Calu3 (cell line): ENCODE results near the gene OR4F15. TPM values are rescaled to one million over a fixed set of nuclear protein-coding genes. Genes with fewer than 3 reads are reported as not detected.

ENCODE experiments used
- BruUV-seq: library from RNA; stranded (reverse); fragments of 400-500 nt; replicated peaks from 2 replicates; lab custom pipeline; 2021; lab: Mats Ljungman, UMichigan
- CTCF ChIA-PET: fragments of 300-600 bp; sonication (Branson Sonifier 250); formaldehyde crosslinking; loops from one replicate; lab custom pipeline; 2022; ENCODE audit warnings: antibody characterized with exemption; lab: Charles Lee
- DNase-seq: peaks from one replicate; pipeline ENCODE4 v3.0.0; 2022
- H3K27ac Mint-ChIP-seq: one replicate; pipeline ENCODE4 v1.8.0; 2022; ENCODE audit warnings: mixed read lengths; ENCODE audit not compliant: unreplicated experiment
- H3K27me3 Mint-ChIP-seq: one replicate; pipeline ENCODE4 v1.8.0; 2022; ENCODE audit warnings: mixed read lengths; ENCODE audit not compliant: unreplicated experiment
- H3K36me3 Mint-ChIP-seq: one replicate; pipeline ENCODE4 v1.8.0; 2022; ENCODE audit warnings: mild to moderate bottlenecking, moderate library complexity, mixed read lengths; ENCODE audit not compliant: insufficient read depth, unreplicated experiment
- H3K4me1 Mint-ChIP-seq: one replicate; pipeline ENCODE4 v1.8.0; 2022; ENCODE audit warnings: mild to moderate bottlenecking, low read depth, mixed read lengths; ENCODE audit not compliant: unreplicated experiment
- H3K4me3 Mint-ChIP-seq: one replicate; pipeline ENCODE4 v1.8.0; 2022; ENCODE audit warnings: mild to moderate bottlenecking, low read depth, moderate library complexity, mixed read lengths; ENCODE audit not compliant: unreplicated experiment
- H3K9me3 Mint-ChIP-seq: one replicate; pipeline ENCODE4 v1.8.0; 2022; ENCODE audit warnings: low read depth, mixed read lengths; ENCODE audit not compliant: unreplicated experiment
- CTCF ChIP-seq: fragments of 200-600 bp; IDR thresholded peaks from one replicate; pipeline ENCODE4 v1.8.0; 2022; ENCODE audit warnings: antibody characterized with exemption; ENCODE audit not compliant: unreplicated experiment
- intact Hi-C: fragments of 100-400 bp; cut with micrococcal nuclease; formaldehyde crosslinking; loops from one replicate; pipeline ENCODE4 v1.10.0; 2022; ENCODE audit not compliant: unreplicated experiment
- total RNA-seq: library from RNA; stranded (reverse); gene quantifications from 2 replicates; pipeline ENCODE4 v1.2.3, GENCODE V29; 2022

Gene OR4F15
- total RNA-seq, 1 experiment from 2014 or later: not detected

GRCh38 chr15:101795455-101795854 lies 16.5 kb upstream of the OR4F15 start:
- no peak for DNase-seq
- Mint-ChIP-seq H3K27ac (no peak overlapping the region), H3K4me1 (no peaks in the 10 kb centered on the region), H3K27me3 (peaks cover 38% of the 10 kb centered on the region), H3K9me3 (no peaks in the 10 kb centered on the region), H3K36me3 (no peaks in the 10 kb centered on the region), H3K4me3 (no peak overlapping the region)
- no TSS peak for BruUV-seq
- CTCF ChIA-PET: interaction anchor here (0.6 kb wide), 1 partner anchor 156 kb away, joined by 3 read pairs; no protein-coding TSS in a partner anchor
- intact Hi-C loops: no loop called here
- TF ChIP-seq CTCF: no peak

GRCh38 chr15:101799665-101800064 lies 12.3 kb upstream of the OR4F15 start:
- intact Hi-C loops: no loop called here
- no TSS peak for BruUV-seq
- no peak for TF ChIP-seq CTCF
- Mint-ChIP-seq H3K27me3 (peaks cover 58% of the 10 kb centered on the region), H3K9me3 (no peaks in the 10 kb centered on the region), H3K36me3 (no peaks in the 10 kb centered on the region), H3K4me1 (no peaks in the 10 kb centered on the region), H3K4me3 (no peak overlapping the region), H3K27ac (no peak overlapping the region)
- no peak for DNase-seq
- CTCF ChIA-PET: no interaction called here

DNA sequence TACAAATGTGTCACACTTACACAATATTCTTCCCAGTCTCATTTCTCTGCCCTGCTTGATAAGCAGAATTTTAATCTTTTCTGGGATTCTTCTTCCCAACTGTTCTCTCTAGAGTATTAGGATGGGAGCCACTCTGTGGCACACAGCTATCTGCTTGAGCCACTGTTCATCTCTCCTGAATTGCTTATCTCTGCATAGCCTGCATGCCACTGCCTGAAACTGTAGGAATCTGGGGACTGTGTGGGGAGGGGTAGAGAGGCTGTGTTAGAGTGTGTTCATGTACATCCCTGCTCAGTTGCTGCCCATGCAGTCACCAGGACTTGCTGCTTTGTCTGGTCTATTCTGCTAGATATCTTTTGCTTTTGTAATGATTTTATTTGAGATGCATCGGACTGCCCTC lies 11.0 kb upstream of the OR4F15 start:
- BruUV-seq: no TSS peak
- Mint-ChIP-seq H3K27ac (no peak overlapping the region), H3K9me3 (no peaks in the 10 kb centered on the region), H3K36me3 (no peaks in the 10 kb centered on the region), H3K27me3 (peaks cover 62% of the 10 kb centered on the region), H3K4me1 (no peaks in the 10 kb centered on the region), H3K4me3 (no peak overlapping the region)
- DNase-seq: no peak
- CTCF ChIA-PET: no interaction called here
- intact Hi-C loops: no loop called here
- TF ChIP-seq CTCF: no peak

DNA sequence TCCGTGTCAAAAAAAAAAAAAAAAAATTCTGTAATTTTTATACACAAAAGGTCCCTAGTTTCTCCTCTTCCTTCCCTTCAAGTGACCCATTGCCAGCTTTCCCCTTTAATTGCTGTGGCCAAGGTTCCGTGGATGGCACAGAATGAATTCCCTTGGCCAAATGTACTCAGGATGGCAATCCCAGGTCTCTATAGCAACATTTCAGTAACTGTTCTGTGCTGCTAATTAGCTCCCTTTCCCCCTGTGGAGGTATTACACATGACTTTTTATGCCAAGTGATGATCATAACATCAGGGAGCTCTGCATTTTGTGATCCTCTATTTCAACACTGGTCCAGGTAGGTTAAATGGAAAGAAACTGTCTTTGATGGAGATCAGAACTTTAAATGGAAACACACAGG lies 8.8 kb upstream of the OR4F15 start, which contains the start of gene OR4F6:
TSS of gene OR4F6 (plus strand) at position 301 of the 400 bp plus-strand sequence. CDS start 2,211 bp downstream, outside the sequence.
- Mint-ChIP-seq H3K27me3 (peaks cover 58% of the 10 kb centered on the region), H3K4me1 (no peaks in the 10 kb centered on the region), H3K4me3 (no peak within 1 kb of the TSS), H3K36me3 (no peaks in the 10 kb centered on the region), H3K27ac (no peak within 1 kb of the TSS), H3K9me3 (no peaks in the 10 kb centered on the region)
- intact Hi-C loops: no loop called here
- DNase-seq: no peak
- no peak for TF ChIP-seq CTCF
- CTCF ChIA-PET: no interaction called here
- no TSS peak for BruUV-seq
